ENCODE results near the gene GNA12. TPM values are rescaled to one million over a fixed set of nuclear protein-coding genes. Genes with fewer than 3 reads are reported as not detected.

Gene GNA12
- total RNA-seq, 1 donor from 2014 or later: 12.1 TPM

DNA sequence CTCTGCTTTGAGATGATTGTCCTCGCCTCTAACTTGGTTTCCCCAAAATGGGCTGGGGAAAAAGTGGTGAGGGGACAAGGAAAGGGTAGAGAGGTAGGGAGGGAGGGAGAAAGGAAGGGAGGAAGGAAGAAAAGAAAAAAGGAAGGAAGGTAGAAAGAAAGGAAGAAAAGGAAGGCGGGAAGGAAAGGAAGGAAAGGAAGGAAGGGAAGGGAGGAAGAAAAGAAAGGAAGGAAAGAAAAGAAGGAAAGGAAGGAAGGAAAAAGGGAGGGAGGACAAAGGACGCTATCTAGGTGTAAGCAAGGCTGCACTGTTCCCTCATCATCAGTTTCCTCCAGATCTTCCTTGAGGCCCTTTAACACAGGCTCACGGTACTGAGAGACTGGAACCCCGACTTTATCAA is 2.2 kb downstream of the GNA12 start:
- FAIRE-seq (no peak), DNase-seq (ENCODE audit: low read depth) (no peak)
- no peaks in the 10 kb centered on the region for H3K27me3 ChIP-seq (ENCODE audit: control insufficient read depth, insufficient read depth, low read length)
- H3K36me3 ChIP-seq (ENCODE audit: control insufficient read depth, insufficient read depth, low read length): peaks cover 2% of the 10 kb centered on the region
- H3K4me3 ChIP-seq (ENCODE audit: low read depth, low read length): no peak overlapping the region
- TF ChIP-seq, protein P1, sequence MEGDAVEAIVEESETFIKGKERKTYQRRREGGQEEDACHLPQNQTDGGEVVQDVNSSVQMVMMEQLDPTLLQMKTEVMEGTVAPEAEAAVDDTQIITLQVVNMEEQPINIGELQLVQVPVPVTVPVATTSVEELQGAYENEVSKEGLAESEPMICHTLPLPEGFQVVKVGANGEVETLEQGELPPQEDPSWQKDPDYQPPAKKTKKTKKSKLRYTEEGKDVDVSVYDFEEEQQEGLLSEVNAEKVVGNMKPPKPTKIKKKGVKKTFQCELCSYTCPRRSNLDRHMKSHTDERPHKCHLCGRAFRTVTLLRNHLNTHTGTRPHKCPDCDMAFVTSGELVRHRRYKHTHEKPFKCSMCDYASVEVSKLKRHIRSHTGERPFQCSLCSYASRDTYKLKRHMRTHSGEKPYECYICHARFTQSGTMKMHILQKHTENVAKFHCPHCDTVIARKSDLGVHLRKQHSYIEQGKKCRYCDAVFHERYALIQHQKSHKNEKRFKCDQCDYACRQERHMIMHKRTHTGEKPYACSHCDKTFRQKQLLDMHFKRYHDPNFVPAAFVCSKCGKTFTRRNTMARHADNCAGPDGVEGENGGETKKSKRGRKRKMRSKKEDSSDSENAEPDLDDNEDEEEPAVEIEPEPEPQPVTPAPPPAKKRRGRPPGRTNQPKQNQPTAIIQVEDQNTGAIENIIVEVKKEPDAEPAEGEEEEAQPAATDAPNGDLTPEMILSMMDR (IDR thresholded peaks at IDR 0.05; ENCODE audit: insufficient read depth, low read length, severe bottlenecking): no peak

DNA sequence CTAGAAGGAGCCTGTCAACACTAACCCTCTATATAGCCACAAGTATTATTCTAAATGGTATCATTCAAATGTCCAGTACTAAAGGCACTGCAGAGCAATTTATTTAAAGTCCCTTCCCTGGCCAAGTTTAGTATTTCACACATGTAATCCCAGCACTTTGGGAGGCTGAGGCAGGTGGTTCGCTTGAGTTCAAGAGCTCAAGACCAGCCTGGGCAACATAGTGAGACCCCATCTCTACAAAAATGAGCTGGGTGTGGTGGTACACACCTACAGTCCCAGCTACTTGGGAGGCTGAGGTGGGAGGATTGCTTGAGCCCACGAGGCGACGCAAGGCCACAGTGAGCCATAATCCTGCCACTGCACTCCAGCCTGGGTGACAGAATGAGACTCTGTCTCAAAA is 3.6 kb downstream of the GNA12 start:
- peaks cover 3% of the 10 kb centered on the region for H3K36me3 ChIP-seq (ENCODE audit: control insufficient read depth, insufficient read depth, low read length)
- H3K4me3 ChIP-seq (ENCODE audit: low read depth, low read length): no peak overlapping the region
- DNase-seq (ENCODE audit: low read depth): no peak
- TF ChIP-seq, protein P1 (IDR thresholded peaks at IDR 0.05; ENCODE audit: insufficient read depth, low read length, severe bottlenecking): no peak
- no peak for FAIRE-seq
- no peaks in the 10 kb centered on the region for H3K27me3 ChIP-seq (ENCODE audit: control insufficient read depth, insufficient read depth, low read length)

DNA sequence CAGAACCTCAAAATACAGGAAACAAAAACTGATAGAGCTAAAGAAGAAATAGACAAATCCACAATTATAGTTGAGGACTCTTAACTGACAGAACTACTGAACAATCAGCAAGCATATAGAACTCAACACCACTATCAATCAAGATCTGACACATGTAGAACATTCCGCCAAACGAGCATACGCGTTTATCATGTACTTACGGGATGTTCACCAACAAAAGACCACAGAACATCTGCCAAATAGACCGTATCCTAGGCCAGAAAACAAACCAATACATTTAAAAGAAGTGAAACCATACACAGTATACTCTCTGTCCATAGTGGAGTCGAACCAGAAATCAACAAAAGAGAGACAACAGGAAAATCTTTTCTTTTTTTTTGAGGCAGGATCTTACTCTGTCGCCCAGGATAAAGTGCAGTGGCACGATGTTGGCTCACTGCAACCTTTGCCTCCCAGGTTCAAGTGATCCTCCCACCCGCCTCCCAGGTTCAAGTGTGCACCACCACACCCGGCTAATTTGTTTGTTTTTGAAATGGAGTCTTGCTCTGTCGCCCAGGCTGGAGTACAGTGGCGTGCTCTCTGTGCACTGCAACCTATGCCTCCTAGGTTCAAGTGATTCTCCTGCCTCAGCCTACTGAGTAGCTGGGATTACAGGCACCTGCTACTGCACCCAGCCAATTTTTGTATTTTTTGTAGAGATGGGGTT is 5.1 kb downstream of the GNA12 start:
- FAIRE-seq (no peak), DNase-seq (ENCODE audit: low read depth) (no peak)
- H3K27me3 ChIP-seq (ENCODE audit: control insufficient read depth, insufficient read depth, low read length): no peaks in the 10 kb centered on the region
- peaks cover 4% of the 10 kb centered on the region for H3K36me3 ChIP-seq (ENCODE audit: control insufficient read depth, insufficient read depth, low read length)
- no peak overlapping the region for H3K4me3 ChIP-seq (ENCODE audit: low read depth, low read length)
- TF ChIP-seq, protein P1 (IDR thresholded peaks at IDR 0.05; ENCODE audit: insufficient read depth, low read length, severe bottlenecking): no peak

DNA sequence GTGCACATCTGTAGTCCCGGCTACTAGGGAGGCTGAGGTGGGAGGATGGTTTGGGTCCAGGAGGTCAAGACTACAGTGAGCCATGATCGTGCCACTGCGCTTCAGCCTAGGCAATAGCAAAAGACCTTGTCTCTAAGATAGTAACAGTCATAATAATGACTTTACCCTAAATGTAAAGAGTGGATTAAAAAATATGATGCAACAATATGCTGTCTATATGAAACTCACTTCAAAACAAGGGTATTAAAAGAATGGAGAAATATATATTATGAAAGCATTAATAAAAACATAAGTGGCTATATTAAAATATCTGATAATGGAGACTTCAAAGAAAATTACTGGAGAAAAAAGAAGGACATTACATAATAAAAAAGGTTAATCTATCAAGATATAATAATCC is 5.7 kb downstream of the GNA12 start:
- FAIRE-seq (no peak), DNase-seq (ENCODE audit: low read depth) (no peak)
- Histone ChIP-seq H3K27me3 (ENCODE audit: control insufficient read depth, insufficient read depth, low read length) (no peaks in the 10 kb centered on the region), H3K36me3 (ENCODE audit: control insufficient read depth, insufficient read depth, low read length) (peaks cover 4% of the 10 kb centered on the region), H3K4me3 (ENCODE audit: low read depth, low read length) (no peak overlapping the region)
- TF ChIP-seq, protein P1 (IDR thresholded peaks at IDR 0.05; ENCODE audit: insufficient read depth, low read length, severe bottlenecking): no peak

DNA sequence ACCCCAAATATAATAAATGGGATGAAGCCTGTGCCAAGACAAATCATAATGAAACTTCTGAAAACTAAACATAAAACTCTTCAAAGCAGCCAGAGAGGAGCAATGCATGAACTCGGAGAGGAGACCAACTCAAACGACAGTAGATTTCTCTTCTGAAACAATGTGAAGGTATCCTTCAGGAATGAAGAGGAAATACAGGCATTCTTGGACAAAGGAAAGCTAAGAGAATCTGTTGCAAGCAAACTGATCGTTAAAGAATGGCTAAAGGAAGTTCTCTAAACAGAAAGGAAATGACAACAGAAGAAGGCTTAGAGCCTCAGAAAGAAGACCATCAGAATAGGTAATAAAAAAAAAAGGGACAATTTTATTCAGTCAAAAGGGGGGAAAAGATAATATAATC is 6.6 kb downstream of the GNA12 start:
- no peaks in the 10 kb centered on the region for H3K27me3 ChIP-seq (ENCODE audit: control insufficient read depth, insufficient read depth, low read length)
- H3K4me3 ChIP-seq (ENCODE audit: low read depth, low read length): no peak overlapping the region
- DNase-seq (ENCODE audit: low read depth): no peak
- no peak for FAIRE-seq
- TF ChIP-seq, protein P1 (IDR thresholded peaks at IDR 0.05; ENCODE audit: insufficient read depth, low read length, severe bottlenecking): no peak
- H3K36me3 ChIP-seq (ENCODE audit: control insufficient read depth, insufficient read depth, low read length): peaks cover 4% of the 10 kb centered on the region
